Kidney glomerular epithelial cell (primary cell): ENCODE data around the gene EEF1AKMT2.
"Not testable (repeated sequence)": the region's sequence is repeated elsewhere in the genome, so short reads cannot be mapped to it uniquely, and the experiment has no call there.

Source experiments
- DNase-seq: peaks from one replicate; lab custom pipeline; 2025; lab: John Stamatoyannopoulos, UW

The EEF1AKMT2 gene

GRCh38 chr10:124791547-124792348, at the start of gene EEF1AKMT2:
Gene EEF1AKMT2, minus strand, starts transcription at chr10:124791887. Its CDS starts 54 bp downstream, at chr10:124791833.
- DNase-seq: peak; percentile 61

- no peak for DNase-seq
Measured at GRCh38 chr10:124837687-124838086, 46.0 kb upstream of the EEF1AKMT2 start.

- DNase-seq: no peak
Measured at GRCh38 chr10:124831116-124831515, 39.4 kb upstream of the EEF1AKMT2 start.

GRCh38 chr10:124830445-124830844, 38.8 kb upstream of the EEF1AKMT2 start:
- no peak for DNase-seq

GRCh38 chr10:124829447-124830115, 37.9 kb upstream of the EEF1AKMT2 start:
- no peak for DNase-seq

- peak; percentile 6 for DNase-seq
Measured at GRCh38 chr10:124827474-124827873, 35.8 kb upstream of the EEF1AKMT2 start.

- no peak for DNase-seq
Measured at GRCh38 chr10:124826262-124826661, 34.6 kb upstream of the EEF1AKMT2 start.

- no peak for DNase-seq
Measured at GRCh38 chr10:124825702-124826101, 34.0 kb upstream of the EEF1AKMT2 start.

- DNase-seq: not testable (repeated sequence)
Measured at GRCh38 chr10:124824932-124825331, 33.2 kb upstream of the EEF1AKMT2 start.

- DNase-seq: no peak
Measured at GRCh38 chr10:124824507-124824906, 32.8 kb upstream of the EEF1AKMT2 start.

GRCh38 chr10:124821520-124821919, 29.8 kb upstream of the EEF1AKMT2 start:
- DNase-seq: no peak

- no peak for DNase-seq
Measured at GRCh38 chr10:124820121-124820520, 28.4 kb upstream of the EEF1AKMT2 start.

GRCh38 chr10:124802313-124802675, 10.6 kb upstream of the EEF1AKMT2 start:
- DNase-seq: no peak

GRCh38 chr10:124799211-124799610, 7.5 kb upstream of the EEF1AKMT2 start:
- no peak for DNase-seq

GRCh38 chr10:124798781-124799180, 7.1 kb upstream of the EEF1AKMT2 start:
- no peak for DNase-seq

- no peak for DNase-seq
Measured at GRCh38 chr10:124798364-124798763, 6.7 kb upstream of the EEF1AKMT2 start.

- DNase-seq: no peak
Measured at GRCh38 chr10:124792998-124793352, 1.3 kb upstream of the EEF1AKMT2 start.

- DNase-seq: not testable (repeated sequence)
Measured at GRCh38 chr10:124782900-124783299, 8.8 kb downstream of the EEF1AKMT2 start.

GRCh38 chr10:124768791-124769190, 22.9 kb downstream of the EEF1AKMT2 start:
- DNase-seq: no peak

GRCh38 chr10:124765256-124765655, 26.4 kb downstream of the EEF1AKMT2 start:
- DNase-seq: no peak

- no peak for DNase-seq
Measured at GRCh38 chr10:124763267-124763666, 28.4 kb downstream of the EEF1AKMT2 start.

- DNase-seq: no peak
Measured at GRCh38 chr10:124762281-124762680, 29.4 kb downstream of the EEF1AKMT2 start.

GRCh38 chr10:124756156-124756903, 35.4 kb downstream of the EEF1AKMT2 start:
- no peak for DNase-seq
